Neutrophil (primary cell): ENCODE results near the gene DNAH9.

Experiments
- H3K27ac ChIP-seq: fragments of 200-600 bp; sonication (generic); 2 replicates; pipeline ENCODE4 v1.5.1; 2016; ENCODE audit warnings: mild to moderate bottlenecking, moderate library complexity
- H3K27me3 ChIP-seq: fragments of 200-600 bp; sonication (generic); 2 replicates; pipeline ENCODE4 v1.6.0; 2016; ENCODE audit warnings: mild to moderate bottlenecking
- H3K36me3 ChIP-seq: fragments of 200-600 bp; sonication (generic); 2 replicates; pipeline ENCODE4 v1.5.1; 2017
- H3K4me1 ChIP-seq, 2 experiments: fragments of 200-600 bp in 1 of 2; sonication (generic) in 1 of 2; 1 replicate in 1 of 2; 2 replicates in 1 of 2; pipeline versions ENCODE4 v1.5.1 to v1.6.1; 2013 to 2016; ENCODE audit warnings: low read depth in 1 of 2, low read length in 1 of 2, mild to moderate bottlenecking in 1 of 2, moderate library complexity in 1 of 2; ENCODE audit not compliant: control insufficient read depth in 1 of 2, insufficient read depth in 1 of 2
- H3K4me3 ChIP-seq, 2 experiments: fragments of 200-600 bp in 1 of 2; sonication (generic) in 1 of 2; 1 replicate in 1 of 2; 2 replicates in 1 of 2; pipeline ENCODE4 v1.5.1; 2013 to 2016; ENCODE audit warnings: low read depth in 1 of 2, low read length in 1 of 2, mild to moderate bottlenecking in 1 of 2, moderate library complexity in 1 of 2
- H3K9me3 ChIP-seq: fragments of 200-600 bp; sonication (generic); 2 replicates; pipeline ENCODE4 v1.5.1; 2016
- CTCF ChIP-seq: fragments of 200-600 bp; sonication (generic); IDR thresholded peaks from 2 replicates; pipeline ENCODE4 v1.5.1; 2016; ENCODE audit warnings: antibody characterized with exemption

Gene DNAH9

DNA sequence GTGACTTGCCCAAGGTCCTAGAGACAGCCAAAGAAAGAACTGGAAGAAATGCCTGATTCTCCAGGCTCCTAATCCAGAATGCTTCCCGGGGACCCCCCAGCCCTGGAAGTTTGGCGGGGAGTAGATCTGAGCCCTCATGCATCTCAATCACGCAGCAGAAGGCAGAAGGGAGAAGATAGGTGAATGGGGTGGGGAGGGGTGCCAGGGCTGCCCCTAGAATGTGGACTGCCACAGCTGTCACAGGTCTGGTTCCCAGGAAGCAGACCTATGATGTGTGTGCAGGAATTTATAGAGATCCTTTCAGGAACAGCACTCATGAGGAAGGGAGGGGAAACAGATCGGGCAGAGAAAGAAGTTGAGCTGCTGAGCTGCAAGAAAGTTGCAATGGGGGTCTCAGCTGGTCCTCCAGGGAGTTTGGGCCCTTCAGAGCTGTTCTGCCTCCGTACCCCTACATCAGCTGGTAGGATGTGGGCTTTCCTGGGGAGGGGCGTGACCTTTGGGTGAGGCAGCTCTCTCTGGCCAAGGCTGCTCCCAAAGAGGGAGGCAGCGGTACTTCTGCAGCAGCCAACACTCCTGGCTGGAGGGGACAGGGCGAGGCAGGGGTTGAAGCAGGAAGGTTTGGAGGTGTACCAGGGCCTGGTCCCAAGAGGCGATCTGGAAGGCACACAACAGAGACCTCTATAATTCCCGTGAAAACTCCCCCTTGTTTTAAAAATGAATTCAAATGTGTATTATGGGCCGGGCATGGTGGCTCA lies 43.4 kb downstream of the DNAH9 start:
- no peak overlapping the region for H3K4me3 ChIP-seq
- H3K9me3 ChIP-seq, result no peaks in the 10 kb centered on the region
- H3K27ac ChIP-seq, result no peak overlapping the region
- no peaks in the 10 kb centered on the region for H3K4me1 ChIP-seq
- no peaks in the 10 kb centered on the region for H3K27me3 ChIP-seq
- H3K36me3 ChIP-seq, result no peaks in the 10 kb centered on the region
- no peak for TF ChIP-seq CTCF

- Histone ChIP-seq H3K27ac (no peak overlapping the region), H3K9me3 (no peaks in the 10 kb centered on the region), H3K36me3 (no peaks in the 10 kb centered on the region), H3K27me3 (no peaks in the 10 kb centered on the region), H3K4me3 (no peak overlapping the region), H3K4me1 (no peaks in the 10 kb centered on the region)
- TF ChIP-seq CTCF, result no peak
Observed at GRCh38 chr17:11642655-11643054, 44.4 kb downstream of the DNAH9 start.

- Histone ChIP-seq H3K36me3 (no peaks in the 10 kb centered on the region), H3K4me1 (no peaks in the 10 kb centered on the region), H3K27ac (no peak overlapping the region), H3K9me3 (no peaks in the 10 kb centered on the region), H3K4me3 (no peak overlapping the region), H3K27me3 (no peaks in the 10 kb centered on the region)
- TF ChIP-seq CTCF, result no peak
Observed at GRCh38 chr17:11643851-11644250, 45.6 kb downstream of the DNAH9 start.

- Histone ChIP-seq H3K9me3 (no peaks in the 10 kb centered on the region), H3K36me3 (no peaks in the 10 kb centered on the region), H3K4me1 (no peaks in the 10 kb centered on the region), H3K4me3 (no peak overlapping the region), H3K27me3 (no peaks in the 10 kb centered on the region), H3K27ac (no peak overlapping the region)
- no peak for TF ChIP-seq CTCF
Observed at GRCh38 chr17:11644265-11645212, 46.3 kb downstream of the DNAH9 start.

- H3K27me3 ChIP-seq, result no peaks in the 10 kb centered on the region
Observed at GRCh38 chr17:11645426-11645825, 47.2 kb downstream of the DNAH9 start.

More at GRCh38 chr17:11645426-11645825, 47.2 kb downstream of the DNAH9 start:
- no peak for TF ChIP-seq CTCF
- Histone ChIP-seq H3K4me3 (no peak overlapping the region), H3K4me1 (no peaks in the 10 kb centered on the region), H3K36me3 (no peaks in the 10 kb centered on the region), H3K9me3 (no peaks in the 10 kb centered on the region), H3K27ac (no peak overlapping the region)
